Measurements from ENCODE around the gene ZBTB25. TPM values are rescaled to one million over a fixed set of nuclear protein-coding genes. Genes with fewer than 3 reads are reported as not detected.

The ZBTB25 gene
- total RNA-seq, 4 donors from 2014 or later = 14.9 to 26.4 (median 16.6) TPM

DNA sequence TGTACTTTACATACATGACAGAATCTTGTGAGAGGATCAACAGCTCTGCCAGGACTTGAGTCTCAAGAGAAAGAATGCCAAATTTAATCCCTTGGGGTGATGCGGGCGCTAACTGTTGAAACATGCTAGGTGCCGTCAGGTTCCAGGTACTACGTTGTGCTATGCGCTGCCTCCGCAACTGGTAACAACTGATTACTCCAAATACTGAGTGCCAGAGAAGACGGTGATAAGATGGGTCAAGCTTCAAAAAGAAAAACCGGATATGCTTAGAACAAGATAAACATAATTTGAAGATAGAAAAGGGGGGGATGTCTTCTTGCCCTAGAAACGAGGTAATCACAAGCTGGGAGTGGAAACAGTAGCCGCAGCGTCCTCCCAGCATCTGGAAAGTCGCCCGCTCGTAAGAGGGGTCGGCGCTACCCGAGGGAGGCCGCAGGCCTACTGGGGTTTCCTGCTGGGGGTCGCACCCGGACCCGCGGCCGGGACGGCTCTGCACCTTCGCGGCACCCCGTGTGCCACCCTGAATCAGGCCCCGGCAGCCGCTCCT is 678 bp downstream of the ZBTB25 start:
- Histone ChIP-seq H3K4me1 (peaks cover 0 to 61% (median 40%) of the 10 kb centered on the region in 4 donors), H3K27me3 (no peaks in the 10 kb centered on the region), H3K4me3 (peak overlapping the region; percentile 64 to 99 (median 94)), H3K36me3 (no peaks in the 10 kb centered on the region), H3K9me3 (no peaks in the 10 kb centered on the region), H3K27ac (peak overlapping the region; percentile 96 to 100 (median 100))
- no peak for TF ChIP-seq POLR2A (IDR thresholded peaks at IDR 0.05)
- 1% methylated on average over 28 to 29 of the region's 29 CpGs for WGBS, 2 donors
- DNase-seq (ENCODE audit: low spot score in 2 of 2) = no peak

DNA sequence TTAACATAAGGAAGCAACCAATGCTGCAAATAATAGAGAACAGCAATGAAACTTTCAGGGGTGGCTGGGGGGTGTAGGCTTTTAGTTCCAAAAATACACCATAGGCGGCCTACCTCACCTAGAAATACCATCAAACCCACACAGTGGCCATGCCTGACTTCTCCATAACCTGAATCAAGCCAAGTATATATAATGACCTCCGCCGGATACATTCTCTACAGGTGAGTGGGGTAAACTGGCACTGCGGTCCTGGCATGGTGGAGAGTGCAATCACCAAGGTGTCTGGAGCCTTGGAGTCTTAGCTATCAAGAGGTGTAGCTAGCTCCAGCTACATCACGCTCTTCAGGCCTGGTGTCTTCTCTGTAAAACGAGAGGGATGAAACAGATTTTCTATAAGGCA is 1.2 kb downstream of the ZBTB25 start:
- no peak for TF ChIP-seq EP300 (IDR thresholded peaks at IDR 0.05)
- TF ChIP-seq POLR2A (IDR thresholded peaks at IDR 0.05) = no peak
- TF ChIP-seq, protein P1, sequence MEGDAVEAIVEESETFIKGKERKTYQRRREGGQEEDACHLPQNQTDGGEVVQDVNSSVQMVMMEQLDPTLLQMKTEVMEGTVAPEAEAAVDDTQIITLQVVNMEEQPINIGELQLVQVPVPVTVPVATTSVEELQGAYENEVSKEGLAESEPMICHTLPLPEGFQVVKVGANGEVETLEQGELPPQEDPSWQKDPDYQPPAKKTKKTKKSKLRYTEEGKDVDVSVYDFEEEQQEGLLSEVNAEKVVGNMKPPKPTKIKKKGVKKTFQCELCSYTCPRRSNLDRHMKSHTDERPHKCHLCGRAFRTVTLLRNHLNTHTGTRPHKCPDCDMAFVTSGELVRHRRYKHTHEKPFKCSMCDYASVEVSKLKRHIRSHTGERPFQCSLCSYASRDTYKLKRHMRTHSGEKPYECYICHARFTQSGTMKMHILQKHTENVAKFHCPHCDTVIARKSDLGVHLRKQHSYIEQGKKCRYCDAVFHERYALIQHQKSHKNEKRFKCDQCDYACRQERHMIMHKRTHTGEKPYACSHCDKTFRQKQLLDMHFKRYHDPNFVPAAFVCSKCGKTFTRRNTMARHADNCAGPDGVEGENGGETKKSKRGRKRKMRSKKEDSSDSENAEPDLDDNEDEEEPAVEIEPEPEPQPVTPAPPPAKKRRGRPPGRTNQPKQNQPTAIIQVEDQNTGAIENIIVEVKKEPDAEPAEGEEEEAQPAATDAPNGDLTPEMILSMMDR (IDR thresholded peaks at IDR 0.05) = no peak
- no peak for DNase-seq (ENCODE audit: low spot score in 2 of 2)
- H3K4me3 ChIP-seq = peak overlapping the region; percentile 64 to 99 (median 94)
- no peaks in the 10 kb centered on the region for H3K27me3 ChIP-seq
- H3K9me3 ChIP-seq = no peaks in the 10 kb centered on the region
- 53 to 56% methylated on average over 6 of the region's 6 CpGs for WGBS, 2 donors
- H3K27ac ChIP-seq = peak overlapping the region; percentile 96 to 100 (median 100)
- H3K36me3 ChIP-seq = no peaks in the 10 kb centered on the region
- peaks cover 0 to 59% (median 38%) of the 10 kb centered on the region in 4 donors for H3K4me1 ChIP-seq

DNA sequence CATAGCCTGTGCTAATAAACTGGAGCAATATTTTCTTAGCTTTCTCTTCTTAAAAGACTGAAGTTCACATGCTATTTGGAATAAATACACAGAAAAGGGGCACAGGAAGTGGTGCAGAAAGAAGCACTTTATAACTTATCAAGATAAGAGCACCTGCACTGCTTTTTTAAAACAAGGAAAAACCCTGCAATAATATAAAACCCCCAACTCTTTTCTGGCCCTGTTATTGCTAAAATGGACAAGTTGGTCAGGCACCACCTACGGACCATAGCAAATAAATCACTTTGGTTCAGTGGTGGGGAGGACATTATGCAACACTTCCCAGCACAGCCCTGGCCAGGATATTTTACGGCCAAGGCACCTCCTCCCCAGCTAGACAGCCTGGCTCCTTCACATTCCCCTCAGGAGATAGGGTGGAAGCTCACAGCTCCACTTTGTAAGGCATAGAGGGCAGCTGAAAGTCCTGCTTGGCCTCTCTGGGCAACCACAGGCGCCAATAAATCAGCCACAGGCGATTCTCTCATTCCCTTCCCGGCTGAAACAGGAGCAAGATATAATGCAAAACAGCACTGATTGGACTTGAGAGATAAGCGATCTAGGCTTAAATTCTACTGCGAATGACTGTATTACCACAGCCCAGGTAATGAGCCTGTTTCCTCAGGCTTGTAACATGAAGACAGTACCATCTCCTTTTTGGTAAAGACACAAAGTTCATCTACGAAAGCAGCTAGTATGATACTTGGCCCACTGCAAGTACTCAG is 2.0 kb downstream of the ZBTB25 start:
- no peak for TF ChIP-seq POLR2A (IDR thresholded peaks at IDR 0.05)
- peak in 1 of 2 donors; percentile 61 for TF ChIP-seq EP300 (IDR thresholded peaks at IDR 0.05)
- TF ChIP-seq, protein P1 (IDR thresholded peaks at IDR 0.05) = no peak

DNA sequence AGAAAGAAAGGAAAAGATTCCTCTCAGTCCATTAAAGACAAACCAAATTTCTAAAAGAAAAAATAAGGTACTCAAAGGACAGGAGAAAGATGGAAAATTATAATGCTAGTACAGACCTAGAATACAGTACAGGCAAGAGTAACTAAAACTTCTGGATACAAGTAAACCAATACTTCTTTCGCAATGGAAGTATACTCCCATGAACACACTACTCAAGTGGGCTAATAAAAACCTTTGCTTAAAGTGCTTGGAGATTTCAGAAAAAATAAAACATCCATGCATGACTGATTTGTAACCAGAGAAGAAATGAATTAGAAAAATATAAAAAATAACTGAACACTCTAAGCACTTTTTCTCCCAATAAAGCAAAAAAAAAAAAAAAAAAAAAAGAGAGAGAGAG is 3.5 kb downstream of the ZBTB25 start:
- Histone ChIP-seq H3K4me1 (peaks cover 0 to 41% (median 29%) of the 10 kb centered on the region in 4 donors), H3K27ac (peak overlapping the region in 2 of 4 donors; percentile 99 to 100), H3K4me3 (no peak overlapping the region), H3K36me3 (peaks cover 0 to 10% (median 0%) of the 10 kb centered on the region in 3 donors), H3K27me3 (no peaks in the 10 kb centered on the region), H3K9me3 (no peaks in the 10 kb centered on the region)
- DNase-seq (ENCODE audit: low spot score in 2 of 2) = no peak
- TF ChIP-seq, protein P1 (IDR thresholded peaks at IDR 0.05) = no peak
- no peak for TF ChIP-seq EP300 (IDR thresholded peaks at IDR 0.05)
- TF ChIP-seq POLR2A (IDR thresholded peaks at IDR 0.05) = no peak
- 92 to 100% methylated on average over 1 of the region's 1 CpG for WGBS, 2 donors

More for the DNA sequence above, 2.0 kb downstream of the ZBTB25 start:
- H3K9me3 ChIP-seq = no peaks in the 10 kb centered on the region
- peaks cover 0 to 51% (median 34%) of the 10 kb centered on the region in 4 donors for H3K4me1 ChIP-seq
- WGBS, 2 donors = 42 to 47% methylated on average over 8 of the region's 8 CpGs
- H3K27ac ChIP-seq = peak overlapping the region; percentile 96 to 100 (median 100)
- peak; percentile 24 to 70 for DNase-seq (ENCODE audit: low spot score in 2 of 2)
- H3K27me3 ChIP-seq = no peaks in the 10 kb centered on the region
- peak overlapping the region in 3 of 4 donors; percentile 64 to 99 (median 93) for H3K4me3 ChIP-seq
- H3K36me3 ChIP-seq = no peaks in the 10 kb centered on the region

DNA sequence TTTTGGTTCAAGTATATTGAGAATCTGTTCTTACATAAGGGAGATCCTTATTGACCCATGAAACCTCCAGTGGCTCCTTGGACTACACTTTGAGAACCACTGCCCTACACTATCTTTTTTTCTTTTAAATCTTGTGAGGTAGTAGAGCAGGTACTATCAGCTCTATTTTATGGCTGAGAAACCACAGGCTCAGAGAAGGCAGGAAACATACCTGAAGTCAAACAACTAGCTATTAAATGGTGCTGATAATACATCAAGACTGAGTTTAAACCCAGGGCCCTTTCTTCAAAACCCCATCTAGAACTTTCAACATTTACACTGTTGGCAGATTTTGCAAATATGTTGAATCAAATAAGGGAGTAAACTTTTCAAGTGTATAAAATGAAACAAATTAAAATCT is 6.9 kb downstream of the ZBTB25 start:
- no peaks in the 10 kb centered on the region for H3K9me3 ChIP-seq
- H3K27me3 ChIP-seq = no peaks in the 10 kb centered on the region
- H3K27ac ChIP-seq = no peak overlapping the region
- peaks cover 0 to 13% (median 0%) of the 10 kb centered on the region in 3 donors for H3K36me3 ChIP-seq
- TF ChIP-seq POLR2A (IDR thresholded peaks at IDR 0.05) (no peak), EP300 (IDR thresholded peaks at IDR 0.05) (no peak)
- TF ChIP-seq, protein P1 (IDR thresholded peaks at IDR 0.05) = no peak
- H3K4me1 ChIP-seq = peaks cover 0 to 30% (median 19%) of the 10 kb centered on the region in 4 donors
- no peak for DNase-seq (ENCODE audit: low spot score in 2 of 2)
- H3K4me3 ChIP-seq = no peak overlapping the region

Measured in tibial nerve (tissue), 4 donors.